GM18498 (cell line): ENCODE data around the gene RPS17.
"Not testable (repeated sequence)": the region's sequence is repeated elsewhere in the genome, so short reads cannot be mapped to it uniquely, and the experiment has no call there.

ENCODE experiments used
- ATAC-seq: cut with Tn5 transposase; IDR thresholded peaks from one replicate; pipeline ENCODE4 v1.9.1; 2021; ENCODE audit warnings: mild to moderate bottlenecking, moderate library complexity; ENCODE audit not compliant: unreplicated experiment

RPS17 gene

DNA sequence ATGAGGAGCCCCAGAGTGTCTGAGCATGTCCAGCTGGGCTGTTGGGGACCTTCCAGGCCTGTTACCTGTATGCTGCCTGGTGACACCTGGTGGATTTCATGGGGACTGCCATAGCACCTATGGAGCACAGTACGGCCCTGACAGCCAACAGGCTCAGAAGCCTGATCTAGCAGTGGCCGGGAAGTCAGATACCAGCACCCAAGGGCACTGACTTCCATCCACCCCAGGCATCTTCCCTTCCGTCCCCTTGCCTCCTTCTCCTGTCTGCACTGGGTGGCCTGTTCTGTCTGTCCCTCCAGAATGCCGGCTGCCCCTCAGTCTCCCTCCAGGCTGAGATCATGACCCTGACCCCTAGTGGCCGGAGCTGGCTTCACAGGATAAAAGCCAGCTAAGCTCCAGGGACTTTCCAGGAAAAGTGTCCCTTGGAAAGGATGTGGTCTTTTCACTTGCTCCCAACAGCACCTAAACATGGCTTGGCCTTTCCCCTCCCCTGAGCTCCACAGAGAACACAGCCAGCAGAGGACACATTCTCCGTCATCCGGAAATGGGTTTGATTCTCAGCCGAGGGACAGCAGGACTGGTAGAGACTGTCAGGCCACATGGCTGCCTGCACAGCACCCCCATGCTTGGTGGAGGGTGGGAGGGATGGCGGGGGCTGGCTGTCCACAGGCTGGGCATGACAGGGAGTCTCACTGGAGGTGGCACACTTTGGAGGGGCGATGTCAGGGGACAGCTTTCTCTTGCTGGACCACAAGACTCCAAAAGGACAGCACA, 9.5 kb downstream of the RPS17 start:
- ATAC-seq: peak; percentile 92

DNA sequence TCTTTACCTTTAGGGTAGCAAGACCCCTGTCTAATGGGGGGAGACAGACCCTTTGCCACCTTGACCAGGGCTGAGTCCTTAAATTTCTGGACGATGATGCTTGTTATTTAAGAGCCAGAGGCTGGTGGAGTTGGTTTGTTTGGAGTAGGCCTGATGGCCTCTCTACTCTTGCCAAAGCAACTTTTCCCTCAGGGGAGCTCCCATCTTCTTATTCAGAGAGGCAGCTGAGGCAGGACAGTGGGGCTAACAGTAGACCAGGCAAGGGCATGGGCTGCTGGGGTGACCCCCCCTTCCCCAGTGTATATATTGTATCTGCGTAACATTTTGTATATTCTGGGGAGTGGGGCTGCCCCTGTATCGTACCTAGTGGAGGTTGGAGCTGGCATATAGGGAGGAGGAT, 10.3 kb downstream of the RPS17 start:
- ATAC-seq: no peak

DNA sequence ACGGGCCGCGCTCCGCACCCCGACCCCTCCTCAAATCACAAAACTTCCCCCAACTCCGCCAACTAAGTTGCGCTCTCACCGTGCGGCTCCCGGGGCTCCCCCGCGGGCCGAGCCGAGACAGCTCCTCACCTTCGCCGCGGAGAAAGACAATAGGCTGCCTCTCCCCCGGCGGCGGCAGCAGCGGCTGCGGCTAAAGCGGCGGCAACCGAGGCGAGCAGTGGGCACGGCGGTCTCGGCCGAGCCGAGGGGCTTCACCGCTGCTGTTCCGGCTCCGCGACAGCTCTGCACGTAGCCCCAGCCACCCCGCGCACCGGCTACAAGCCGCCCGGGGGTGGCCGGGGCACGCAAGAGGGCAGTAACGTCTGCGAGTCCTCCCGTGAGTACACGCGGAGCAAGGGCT, 26.7 kb downstream of the RPS17 start:
- not testable (repeated sequence) for ATAC-seq

DNA sequence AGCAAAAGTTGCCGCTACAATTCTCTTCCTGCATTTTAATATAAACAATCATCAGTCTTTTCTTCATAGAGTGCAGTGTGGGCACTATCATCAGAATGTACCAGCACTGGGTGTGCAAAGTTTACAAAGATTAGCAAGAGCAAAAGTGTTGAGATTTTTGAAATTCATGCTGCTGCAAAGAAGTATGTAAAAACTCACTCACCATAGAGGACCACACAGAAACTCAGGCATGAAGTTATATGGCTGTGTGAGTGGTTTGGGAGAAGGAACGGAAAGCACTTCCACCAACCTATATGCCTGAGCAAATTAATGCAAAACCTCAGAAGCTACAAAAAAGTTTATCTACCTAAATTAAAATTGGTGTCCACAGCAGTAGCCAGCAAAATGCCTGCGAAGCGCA, 32.6 kb downstream of the RPS17 start:
- ATAC-seq: not testable (repeated sequence)

DNA sequence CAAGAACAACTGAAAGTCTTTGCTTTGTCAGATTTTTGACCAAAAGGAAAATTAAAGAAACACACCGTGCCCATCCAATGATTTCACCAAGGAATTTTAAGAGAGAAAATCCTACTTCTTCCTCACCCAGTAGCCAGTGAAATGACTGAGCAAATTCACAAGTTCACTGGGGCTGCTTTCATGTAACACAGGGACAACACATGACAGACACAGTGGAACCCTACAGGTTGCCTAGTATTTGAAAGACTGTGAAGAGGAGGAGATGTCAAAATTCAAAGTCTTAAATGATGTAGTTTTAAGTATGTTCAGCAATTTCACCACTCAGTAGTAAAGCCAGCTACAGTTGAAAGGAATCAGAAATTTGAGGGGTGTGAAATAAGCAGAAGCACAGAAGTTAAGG, 33.2 kb downstream of the RPS17 start:
- ATAC-seq: not testable (repeated sequence)

DNA sequence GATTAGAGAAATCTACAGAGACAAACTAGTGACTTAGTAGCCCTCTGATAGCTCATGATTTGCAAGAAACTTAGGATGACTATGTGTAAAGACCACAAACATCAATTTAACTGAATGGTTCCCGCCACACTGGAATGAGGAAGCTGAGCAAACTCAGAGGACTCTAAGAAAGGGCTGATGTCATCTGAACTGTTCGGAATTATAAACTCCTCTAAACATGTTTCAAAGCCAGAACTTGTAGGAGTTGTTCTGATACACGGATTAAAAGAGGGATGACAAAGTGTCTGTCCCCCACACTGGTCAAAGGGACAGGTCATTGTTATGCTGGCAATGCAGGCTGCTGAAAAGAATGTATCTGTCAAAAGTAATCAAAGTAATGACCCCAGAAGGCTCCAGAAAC, 34.4 kb downstream of the RPS17 start:
- not testable (repeated sequence) for ATAC-seq

DNA sequence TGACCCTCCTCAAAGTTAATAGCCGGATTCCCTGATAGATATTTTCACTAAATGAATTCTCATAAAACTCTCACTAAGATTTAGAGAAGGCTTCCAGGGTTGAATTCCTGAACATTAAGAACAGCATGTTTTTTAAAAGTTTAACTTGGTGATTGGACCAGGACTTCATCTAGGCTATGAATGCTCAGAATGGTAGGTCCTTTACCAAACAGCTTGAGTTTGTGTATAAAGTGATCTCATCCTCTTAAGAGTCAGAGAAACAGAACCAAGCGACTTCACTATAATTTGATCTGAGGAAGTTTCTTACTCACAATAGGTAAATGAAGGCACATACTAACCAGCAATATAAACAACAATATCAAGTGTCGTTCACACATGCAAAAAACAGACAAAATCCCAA, 36.2 kb downstream of the RPS17 start:
- ATAC-seq: not testable (repeated sequence)

DNA sequence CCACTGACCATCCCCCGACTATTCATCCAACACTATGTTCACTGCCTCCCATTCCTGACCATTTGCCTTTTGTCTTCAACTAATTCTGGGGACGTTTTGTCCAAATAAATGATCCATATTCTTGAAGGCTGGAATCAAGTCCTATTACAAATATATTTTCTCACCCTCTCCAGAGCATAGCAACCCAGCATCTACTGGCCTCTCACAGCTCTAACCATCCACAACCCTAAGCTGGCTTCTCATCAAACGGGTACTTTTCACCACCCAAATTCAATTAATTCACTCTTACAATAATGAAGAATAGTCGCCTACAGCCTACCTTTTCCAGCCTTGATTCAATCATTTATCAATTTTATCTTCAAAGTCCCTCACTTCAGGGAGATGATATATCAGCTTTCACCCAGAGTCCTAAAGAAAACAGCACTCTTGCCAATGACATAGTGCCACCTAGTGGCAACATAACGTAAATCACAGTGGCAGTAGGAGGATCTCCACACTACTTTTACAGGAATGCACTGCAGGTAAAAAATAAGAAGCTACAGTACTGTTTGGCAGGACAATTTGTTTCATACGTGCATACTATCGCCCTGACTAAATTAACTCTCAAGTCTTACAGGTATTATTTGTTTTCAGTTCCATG, 37.4 kb downstream of the RPS17 start:
- ATAC-seq: not testable (repeated sequence)

DNA sequence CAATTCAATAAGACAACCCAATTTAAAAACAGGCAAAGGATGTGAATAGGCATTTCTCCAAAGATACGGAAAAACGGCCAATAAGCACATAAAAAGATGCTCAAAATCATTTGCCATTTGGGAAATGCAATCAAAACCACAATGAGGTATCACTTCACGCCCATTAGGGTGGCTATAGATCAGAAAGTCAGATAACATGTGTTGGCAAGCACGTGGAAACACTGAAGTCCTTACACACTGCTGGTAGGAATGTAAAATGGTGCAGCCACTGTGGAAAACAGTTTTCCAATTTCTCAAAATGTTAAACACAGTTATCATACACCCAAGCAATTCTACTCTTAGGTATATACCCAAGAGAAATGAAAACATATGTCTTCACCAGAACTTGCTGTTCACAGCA, 39.5 kb downstream of the RPS17 start:
- not testable (repeated sequence) for ATAC-seq

DNA sequence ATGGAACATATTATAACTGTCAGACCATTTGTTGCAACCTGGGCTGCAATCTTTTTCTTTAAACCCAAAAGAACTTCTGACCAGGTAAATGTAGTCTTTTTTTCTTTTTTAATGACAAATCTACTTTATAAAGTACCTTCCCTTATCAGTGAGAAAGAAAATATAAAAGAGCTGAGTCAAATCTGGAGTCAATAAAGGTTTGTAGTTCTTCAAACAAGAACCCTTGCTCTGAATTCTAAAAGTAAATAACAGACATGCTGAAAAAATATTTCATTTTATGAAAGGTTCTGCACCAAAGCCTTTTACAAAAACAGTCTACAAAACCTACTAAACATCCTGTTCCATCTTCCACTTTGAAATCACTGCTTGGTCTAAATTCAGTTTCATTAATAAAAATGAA, 42.3 kb downstream of the RPS17 start:
- not testable (repeated sequence) for ATAC-seq

DNA sequence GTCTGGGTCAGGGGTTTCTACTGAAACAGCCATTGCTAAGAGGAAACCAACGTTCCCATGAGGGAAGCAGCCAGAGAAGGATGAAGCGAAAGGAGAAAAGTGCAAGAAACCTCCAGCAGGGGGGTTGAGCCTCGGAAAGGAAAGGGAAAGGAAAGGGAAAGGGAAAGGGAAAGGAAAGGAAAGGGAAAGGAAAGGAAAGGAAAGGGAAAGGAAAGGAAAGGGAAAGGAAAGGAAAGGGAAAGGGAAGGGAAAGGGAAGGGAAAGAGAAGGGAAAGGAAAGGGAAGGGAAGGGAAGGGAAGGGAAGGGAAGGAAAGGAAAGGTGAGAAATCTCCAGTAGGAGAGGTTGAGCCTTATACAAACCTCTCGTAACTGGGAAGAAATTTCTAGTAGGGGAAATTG, 52.0 kb downstream of the RPS17 start:
- not testable (repeated sequence) for ATAC-seq

DNA sequence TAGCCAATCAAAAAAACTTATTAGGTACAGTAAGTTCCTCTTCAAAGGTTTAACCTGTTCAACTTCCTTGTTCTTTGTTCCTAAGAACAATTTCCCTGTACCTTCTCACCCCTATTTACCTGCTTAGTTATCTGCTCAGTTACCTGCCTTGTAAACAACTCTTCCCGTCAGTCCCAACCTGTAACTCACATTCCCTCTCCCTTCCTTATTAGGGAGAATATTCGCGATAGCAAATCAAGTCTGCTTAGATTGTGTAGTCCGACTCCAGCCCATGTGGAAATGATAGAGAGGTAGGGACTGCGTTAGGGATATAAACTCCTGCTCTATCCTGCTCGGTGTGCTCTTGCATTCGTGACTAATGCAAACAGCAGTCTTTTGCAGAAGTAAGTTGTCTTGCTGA, 53.2 kb downstream of the RPS17 start:
- ATAC-seq: not testable (repeated sequence)
